K562 (cell line): ENCODE measurements around the gene REM2. TPM values are rescaled to one million over a fixed set of nuclear protein-coding genes. Genes with fewer than 3 reads are reported as not detected.

Experiments
- ARID3B ChIP-seq: fragments of 250-450 bp; sonication (Bioruptor Pico); IDR thresholded peaks from 2 replicates; pipeline ENCODE4 v1.4.0; 2020; ENCODE audit warnings: borderline replicate concordance
- CREB3L1 ChIP-seq: fragments of 450-650 bp; IDR thresholded peaks from 2 replicates; pipeline ENCODE4 v1.6.1; 2014; ENCODE audit warnings: low read depth, mild to moderate bottlenecking, moderate library complexity, borderline replicate concordance
- ELF4 ChIP-seq: fragments of 450-650 bp; formaldehyde crosslinking; IDR thresholded peaks from 2 replicates; pipeline ENCODE4 v1.4.0; 2022; ENCODE audit warnings: missing genetic modification characterization
- FOXP1 ChIP-seq: sonication (generic); formaldehyde crosslinking; IDR thresholded peaks from 2 replicates; pipeline ENCODE4 v1.8.0; 2022; ENCODE audit warnings: mild to moderate bottlenecking, missing genetic modification reagents
- GABPA ChIP-seq: fragments of 200-800 bp; sonication (Bioruptor generic); conservative IDR thresholded peaks from 2 replicates; pipeline ENCODE4 v1.6.1; 2016; ENCODE audit warnings: low read depth, missing genetic modification characterization, missing compliant biosample characterization
- KLF6 ChIP-seq: fragments of 250-450 bp; sonication (Bioruptor Pico); IDR thresholded peaks from 2 replicates; pipeline ENCODE4 v1.4.0; 2020; ENCODE audit warnings: mild to moderate bottlenecking, moderate library complexity, borderline replicate concordance
- NCOA2 ChIP-seq, 2 experiments: fragments of 450-650 bp; IDR thresholded peaks; 2 replicates each; pipeline ENCODE4 v1.6.1; 2018; ENCODE audit warnings: mild to moderate bottlenecking in 2 of 2, moderate library complexity in 1 of 2; ENCODE audit not compliant: partially characterized antibody in 2 of 2
- polyA plus RNA-seq, 8 experiments: library from polyadenylated mRNA; depleted of rRNA in 4 of 8; stranded (reverse) in 5 of 8; unstranded in 3 of 8; fragments of >200 nt; fragmentation: Nextera tagmentation in 2 of 8; fragmentation: Illumina TruSeq in 1 of 8; extraction: Ambion mirVana in 2 of 8; extraction: Trizol in 1 of 8; gene quantifications; 2 replicates each; pipeline versions ENCODE4 v1.2.1 to v1.2.3, GENCODE V29; 2011 to 2014; ENCODE audit warnings: inconsistent platforms in 1 of 8, missing spikeins in 1 of 8
- total RNA-seq, 7 experiments: library from RNA; depleted of rRNA in 6 of 7; stranded (reverse); fragments of >200 nt in 6 of 7; fragmentation: Illumina TruSeq in 2 of 7; extraction: Trizol in 2 of 7; gene quantifications; 2 replicates each; pipeline versions ENCODE4 v1.2.1 to v1.2.3, GENCODE V29; 2011 to 2021; ENCODE audit warnings: low replicate concordance in 1 of 7
- TF ChIP-seq, protein P1 (sequence below): fragments of 450-650 bp; IDR thresholded peaks from 2 replicates; pipeline ENCODE4 v1.6.1; 2016; ENCODE audit warnings: low read depth
- TF ChIP-seq, protein P2 (sequence below): fragments of 450-650 bp; IDR thresholded peaks from 2 replicates; pipeline ENCODE4 v1.6.1; 2016; ENCODE audit warnings: borderline replicate concordance

Gene REM2
- total and polyA plus RNA-seq, 9 of the 15 experiments (the other 6 are each of a cell fraction or from before 2014, with no cell fraction given) = 0.18 to 1.0 (median 0.38) TPM

DNA sequence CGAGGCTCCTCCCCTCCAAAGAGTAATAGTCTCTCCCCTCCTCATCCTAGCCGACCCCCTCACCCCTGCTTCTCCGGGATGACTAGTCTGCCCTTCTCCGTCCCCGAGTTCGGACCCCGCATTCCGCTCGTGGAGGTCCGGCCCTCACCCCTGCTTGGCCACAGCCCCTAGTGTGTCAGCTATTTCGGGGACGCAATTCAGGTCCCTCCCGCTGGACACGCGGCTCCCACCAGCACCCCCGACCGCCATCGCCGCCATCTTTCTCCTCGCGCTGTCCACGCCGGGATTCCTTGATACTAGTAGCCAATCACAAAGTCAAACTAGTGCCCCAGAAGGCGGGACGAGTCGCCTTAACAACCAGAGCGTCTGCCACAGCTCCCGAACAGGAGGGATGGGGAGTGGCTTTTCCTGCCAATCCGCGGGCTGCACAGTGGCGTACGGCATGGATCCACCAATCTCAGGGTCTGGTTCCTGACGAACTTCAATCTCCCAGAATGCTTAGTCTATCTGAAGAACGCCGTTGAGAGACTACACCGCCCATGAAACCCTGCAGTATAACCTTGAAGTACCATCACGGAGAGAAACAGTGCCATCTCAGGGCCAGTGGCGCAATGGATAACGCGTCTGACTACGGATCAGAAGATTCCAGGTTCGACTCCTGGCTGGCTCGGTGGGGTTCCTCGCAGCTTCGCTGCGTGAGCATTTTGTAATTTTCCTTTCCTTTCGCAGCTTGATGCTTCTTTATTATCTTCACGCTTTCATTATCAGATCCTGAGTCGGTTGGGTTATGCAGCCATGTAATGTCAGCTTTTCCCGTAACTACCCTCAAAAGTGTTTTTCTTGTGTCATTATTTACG is 46.3 kb downstream of the REM2 start, which contains the start of gene PRMT5 (continued):
- TF ChIP-seq ELF4 (CRISPR knock-in tag) (peak; percentile 61; the same call in 1 of the 2 replicates), NCOA2 (IDR thresholded peaks at IDR 0.05; ENCODE audit: partially characterized antibody in 2 of 2) (peak in 1 of 2 experiments; percentile 73), KLF6 (CRISPR knock-in tag) (no peak), CREB3L1 (peak; percentile 72; the same call in 1 of the 2 replicates), ARID3B (CRISPR knock-in tag) (no peak), GABPA (tag) (0 out of 2 replicates have a peak, but pooled peaks have one; percentile 3), FOXP1 (CRISPR knock-in tag) (peak; percentile 47; the same call in 1 of the 2 replicates)
- TF ChIP-seq, protein P1, sequence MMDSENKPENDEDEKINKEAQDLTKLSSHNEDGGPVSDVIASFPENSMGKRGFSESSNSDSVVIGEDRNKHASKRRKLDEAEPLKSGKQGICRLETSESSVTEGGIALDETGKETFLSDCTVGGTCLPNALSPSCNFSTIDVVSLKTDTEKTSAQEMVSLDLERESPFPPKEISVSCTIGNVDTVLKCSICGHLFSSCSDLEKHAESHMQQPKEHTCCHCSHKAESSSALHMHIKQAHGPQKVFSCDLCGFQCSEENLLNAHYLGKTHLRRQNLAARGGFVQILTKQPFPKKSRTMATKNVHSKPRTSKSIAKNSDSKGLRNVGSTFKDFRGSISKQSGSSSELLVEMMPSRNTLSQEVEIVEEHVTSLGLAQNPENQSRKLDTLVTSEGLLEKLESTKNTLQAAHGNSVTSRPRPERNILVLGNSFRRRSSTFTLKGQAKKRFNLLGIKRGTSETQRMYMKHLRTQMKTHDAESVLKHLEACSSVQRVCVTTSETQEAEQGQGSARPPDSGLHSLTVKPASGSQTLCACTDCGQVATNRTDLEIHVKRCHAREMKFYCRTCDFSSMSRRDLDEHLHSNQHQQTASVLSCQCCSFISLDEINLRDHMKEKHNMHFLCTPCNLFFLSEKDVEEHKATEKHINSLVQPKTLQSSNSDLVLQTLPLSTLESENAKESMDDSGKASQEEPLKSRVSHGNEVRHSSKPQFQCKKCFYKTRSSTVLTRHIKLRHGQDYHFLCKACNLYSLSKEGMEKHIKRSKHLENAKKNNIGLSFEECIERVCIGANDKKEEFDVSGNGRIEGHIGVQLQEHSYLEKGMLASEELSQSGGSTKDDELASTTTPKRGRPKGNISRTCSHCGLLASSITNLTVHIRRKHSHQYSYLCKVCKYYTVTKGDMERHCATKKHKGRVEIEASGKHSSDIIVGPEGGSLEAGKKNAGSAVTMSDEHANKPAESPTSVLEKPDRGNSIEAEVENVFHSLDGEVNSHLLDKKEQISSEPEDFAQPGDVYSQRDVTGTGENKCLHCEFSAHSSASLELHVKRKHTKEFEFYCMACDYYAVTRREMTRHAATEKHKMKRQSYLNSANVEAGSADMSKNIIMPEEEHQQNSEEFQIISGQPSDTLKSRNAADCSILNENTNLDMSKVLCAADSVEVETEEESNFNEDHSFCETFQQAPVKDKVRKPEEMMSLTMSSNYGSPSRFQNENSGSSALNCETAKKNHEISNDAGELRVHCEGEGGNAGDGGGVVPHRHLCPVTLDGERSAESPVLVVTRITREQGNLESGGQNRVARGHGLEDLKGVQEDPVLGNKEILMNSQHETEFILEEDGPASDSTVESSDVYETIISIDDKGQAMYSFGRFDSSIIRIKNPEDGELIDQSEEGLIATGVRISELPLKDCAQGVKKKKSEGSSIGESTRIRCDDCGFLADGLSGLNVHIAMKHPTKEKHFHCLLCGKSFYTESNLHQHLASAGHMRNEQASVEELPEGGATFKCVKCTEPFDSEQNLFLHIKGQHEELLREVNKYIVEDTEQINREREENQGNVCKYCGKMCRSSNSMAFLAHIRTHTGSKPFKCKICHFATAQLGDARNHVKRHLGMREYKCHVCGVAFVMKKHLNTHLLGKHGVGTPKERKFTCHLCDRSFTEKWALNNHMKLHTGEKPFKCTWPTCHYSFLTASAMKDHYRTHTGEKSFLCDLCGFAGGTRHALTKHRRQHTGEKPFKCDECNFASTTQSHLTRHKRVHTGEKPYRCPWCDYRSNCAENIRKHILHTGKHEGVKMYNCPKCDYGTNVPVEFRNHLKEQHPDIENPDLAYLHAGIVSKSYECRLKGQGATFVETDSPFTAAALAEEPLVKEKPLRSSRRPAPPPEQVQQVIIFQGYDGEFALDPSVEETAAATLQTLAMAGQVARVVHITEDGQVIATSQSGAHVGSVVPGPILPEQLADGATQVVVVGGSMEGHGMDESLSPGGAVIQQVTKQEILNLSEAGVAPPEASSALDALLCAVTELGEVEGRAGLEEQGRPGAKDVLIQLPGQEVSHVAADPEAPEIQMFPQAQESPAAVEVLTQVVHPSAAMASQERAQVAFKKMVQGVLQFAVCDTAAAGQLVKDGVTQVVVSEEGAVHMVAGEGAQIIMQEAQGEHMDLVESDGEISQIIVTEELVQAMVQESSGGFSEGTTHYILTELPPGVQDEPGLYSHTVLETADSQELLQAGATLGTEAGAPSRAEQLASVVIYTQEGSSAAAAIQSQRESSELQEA = peak; percentile 72; the same call in 1 of the 2 replicates
- TF ChIP-seq, protein P2, sequence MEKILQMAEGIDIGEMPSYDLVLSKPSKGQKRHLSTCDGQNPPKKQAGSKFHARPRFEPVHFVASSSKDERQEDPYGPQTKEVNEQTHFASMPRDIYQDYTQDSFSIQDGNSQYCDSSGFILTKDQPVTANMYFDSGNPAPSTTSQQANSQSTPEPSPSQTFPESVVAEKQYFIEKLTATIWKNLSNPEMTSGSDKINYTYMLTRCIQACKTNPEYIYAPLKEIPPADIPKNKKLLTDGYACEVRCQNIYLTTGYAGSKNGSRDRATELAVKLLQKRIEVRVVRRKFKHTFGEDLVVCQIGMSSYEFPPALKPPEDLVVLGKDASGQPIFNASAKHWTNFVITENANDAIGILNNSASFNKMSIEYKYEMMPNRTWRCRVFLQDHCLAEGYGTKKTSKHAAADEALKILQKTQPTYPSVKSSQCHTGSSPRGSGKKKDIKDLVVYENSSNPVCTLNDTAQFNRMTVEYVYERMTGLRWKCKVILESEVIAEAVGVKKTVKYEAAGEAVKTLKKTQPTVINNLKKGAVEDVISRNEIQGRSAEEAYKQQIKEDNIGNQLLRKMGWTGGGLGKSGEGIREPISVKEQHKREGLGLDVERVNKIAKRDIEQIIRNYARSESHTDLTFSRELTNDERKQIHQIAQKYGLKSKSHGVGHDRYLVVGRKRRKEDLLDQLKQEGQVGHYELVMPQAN = peak; percentile 97
